PC-9 (cell line): ENCODE measurements around the gene OR8G1. TPM values are rescaled to one million over a fixed set of nuclear protein-coding genes. Genes with fewer than 3 reads are reported as not detected.

Experiments
- Bru-seq: library from RNA; stranded (reverse); fragments of 400-500 nt; gene quantifications from one replicate; lab custom pipeline; 2021; lab: Mats Ljungman, UMichigan
- BruChase-seq, 2 experiments: library from RNA; stranded (reverse); fragments of 400-500 nt; gene quantifications; one replicate each; lab custom pipeline; 2021; lab: Mats Ljungman, UMichigan
- BruUV-seq: library from RNA; stranded (reverse); fragments of 400-500 nt; replicated peaks from 2 replicates; lab custom pipeline; 2021; lab: Mats Ljungman, UMichigan
- CTCF ChIA-PET: fragments of 300-600 bp; sonication (Branson Sonifier 250); formaldehyde crosslinking; loops from one replicate; lab custom pipeline; 2022; ENCODE audit warnings: antibody characterized with exemption; lab: Charles Lee
- POLR2A ChIA-PET: fragments of 300-600 bp; sonication (Branson Sonifier 250); formaldehyde crosslinking; loops from one replicate; lab custom pipeline; 2022; ENCODE audit warnings: antibody characterized with exemption; ENCODE audit not compliant: unreplicated experiment; lab: Charles Lee
- DNase-seq, 2 experiments: peaks; one replicate each; pipeline versions ENCODE4 v3.0.0 to v3.0.0-alpha.2; 2015 to 2022; ENCODE audit warnings: mixed read lengths in 1 of 2
- H2AFZ ChIP-seq: fragments of 200-600 bp; sonication (generic); 2 replicates; pipeline ENCODE4 v1.8.1; 2017; ENCODE audit warnings: antibody characterized with exemption
- H3F3A ChIP-seq: fragments of 200-600 bp; sonication (generic); 2 replicates; pipeline ENCODE4 v1.8.1; 2017; ENCODE audit warnings: antibody characterized with exemption, mild to moderate bottlenecking, low read depth; ENCODE audit not compliant: insufficient read depth
- H3K27ac ChIP-seq: fragments of 200-600 bp; sonication (generic); 2 replicates; pipeline ENCODE4 v1.6.1; 2016; ENCODE audit warnings: mixed run types
- H3K27me3 ChIP-seq: fragments of 200-600 bp; sonication (generic); 2 replicates; pipeline ENCODE4 v1.6.1; 2016; ENCODE audit warnings: low read depth, mixed run types; ENCODE audit not compliant: insufficient read depth
- H3K36me3 ChIP-seq: fragments of 200-600 bp; sonication (generic); 2 replicates; pipeline ENCODE4 v1.6.1; 2016; ENCODE audit warnings: low read depth, mixed run types
- H3K4me1 ChIP-seq: fragments of 200-600 bp; sonication (generic); replicated peaks from 2 replicates; pipeline ENCODE4 v1.6.1; 2016; ENCODE audit warnings: mixed run types; ENCODE audit not compliant: insufficient read depth
- H3K4me2 ChIP-seq: fragments of 200-600 bp; sonication (generic); 2 replicates; pipeline ENCODE4 v1.6.1; 2017; ENCODE audit warnings: mixed run types
- H3K4me3 ChIP-seq: fragments of 200-600 bp; sonication (generic); 2 replicates; pipeline ENCODE4 v1.6.1; 2016; ENCODE audit warnings: mixed run types
- H3K79me2 ChIP-seq: fragments of 200-600 bp; sonication (generic); 2 replicates; pipeline ENCODE4 v1.6.1; 2017; ENCODE audit warnings: low read depth, mixed run types
- H3K9me2 ChIP-seq: fragments of 200-600 bp; sonication (generic); 2 replicates; pipeline ENCODE4 v1.8.1; 2017; ENCODE audit warnings: mild to moderate bottlenecking; ENCODE audit not compliant: insufficient read depth
- H3K9me3 ChIP-seq: fragments of 200-600 bp; sonication (generic); 2 replicates; pipeline ENCODE4 v1.8.1; 2016; ENCODE audit warnings: low read depth; ENCODE audit not compliant: insufficient read depth
- H4K20me1 ChIP-seq: fragments of 200-600 bp; sonication (generic); 2 replicates; pipeline ENCODE4 v1.8.1; 2017; ENCODE audit not compliant: insufficient read depth
- CTCF ChIP-seq: fragments of 200-600 bp; sonication (generic); conservative IDR thresholded peaks from 2 replicates; pipeline ENCODE4 v1.6.1; 2017; ENCODE audit warnings: mixed run types, antibody characterized with exemption, mild to moderate bottlenecking, moderate library complexity
- EZH2 ChIP-seq: fragments of 200-600 bp; sonication (generic); IDR thresholded peaks from 2 replicates; pipeline ENCODE4 v1.8.0; 2017; ENCODE audit warnings: antibody characterized with exemption, low read depth
- intact Hi-C: fragments of 100-400 bp; cut with micrococcal nuclease; formaldehyde crosslinking; loops from one replicate; pipeline ENCODE4 v1.10.0; 2022; ENCODE audit not compliant: unreplicated experiment
- long read RNA-seq: library from polyadenylated mRNA; stranded (forward); transcript quantifications from one replicate; pipeline ENCODE4 v2.0.0, GENCODE V29; 2022
- total RNA-seq: library from RNA; stranded (reverse); gene quantifications from 2 replicates; pipeline ENCODE4 v1.2.3, GENCODE V29; 2021

OR8G1 gene
- total RNA-seq (not detected in 2 replicates), Bru-seq, nascent RNA (not detected), BruChase-seq, experiment 1, labeled RNA remaining after a 2-hour chase (not detected), BruChase-seq, experiment 2, labeled RNA remaining after a 6-hour chase (not detected)
- long read RNA-seq: 0 reads

DNA sequence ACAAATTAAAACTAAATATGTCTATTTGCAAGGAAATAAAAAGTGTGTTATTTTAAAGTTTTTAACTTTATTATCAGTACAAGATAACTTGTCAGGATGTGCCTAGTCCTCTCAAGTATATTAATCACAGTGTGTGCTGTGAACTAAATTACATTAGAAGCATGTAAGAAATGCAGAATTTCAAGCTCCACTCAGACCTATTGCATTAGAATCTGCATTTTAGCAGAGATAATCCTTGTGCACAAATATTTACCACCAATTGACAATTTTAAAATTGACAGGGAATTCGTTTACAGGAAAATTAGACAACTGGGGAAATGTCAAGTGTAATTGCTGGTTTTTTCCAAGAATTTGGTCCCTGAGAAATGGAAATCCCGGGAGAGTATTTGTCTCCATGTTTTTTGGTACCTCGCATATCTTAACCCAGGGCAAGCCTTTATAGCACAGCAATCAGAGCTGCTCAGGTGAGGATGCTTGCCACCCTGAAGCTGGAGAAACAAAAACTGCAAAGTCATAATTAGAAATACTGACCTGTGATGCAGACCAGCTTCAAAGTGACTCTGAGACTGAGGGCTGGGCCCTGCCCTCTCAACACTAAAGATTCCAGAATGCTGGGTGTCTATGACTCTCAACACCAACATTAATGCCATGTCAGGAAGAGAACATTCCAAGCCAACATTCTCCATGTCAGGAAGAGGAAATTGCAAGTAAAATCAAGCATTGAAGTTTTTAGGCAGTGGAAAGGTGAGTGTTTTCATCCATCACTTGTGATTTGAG, at the start of gene OR8G1:
TSS of gene OR8G1 (plus strand) at position 475 of the 777 bp plus-strand sequence. CDS start 8,581 bp downstream, outside the sequence.
- H3K4me3 ChIP-seq: no peak within 1 kb of the TSS
- H3K9me2 ChIP-seq: no peaks in the 10 kb centered on the region
- no peaks in the 10 kb centered on the region for H4K20me1 ChIP-seq
- ChIA-PET POLR2A (no interaction called here), CTCF (no interaction called here)
- H3K79me2 ChIP-seq: no peaks in the 10 kb centered on the region
- no peaks in the 10 kb centered on the region for H3F3A ChIP-seq
- H3K27ac ChIP-seq: no peak within 1 kb of the TSS
- H3K36me3 ChIP-seq: no peaks in the 10 kb centered on the region
- H3K4me2 ChIP-seq: no peak within 1 kb of the TSS
- no peak within 1 kb of the TSS for H2AFZ ChIP-seq
- no peaks in the 10 kb centered on the region for H3K9me3 ChIP-seq
- intact Hi-C loops: no loop called here
- BruUV-seq: no TSS peak
- H3K4me1 ChIP-seq: no peaks in the 10 kb centered on the region
- TF ChIP-seq EZH2 (no peak), CTCF (no peak)
- no peaks in the 10 kb centered on the region for H3K27me3 ChIP-seq
- no peak for DNase-seq

DNA sequence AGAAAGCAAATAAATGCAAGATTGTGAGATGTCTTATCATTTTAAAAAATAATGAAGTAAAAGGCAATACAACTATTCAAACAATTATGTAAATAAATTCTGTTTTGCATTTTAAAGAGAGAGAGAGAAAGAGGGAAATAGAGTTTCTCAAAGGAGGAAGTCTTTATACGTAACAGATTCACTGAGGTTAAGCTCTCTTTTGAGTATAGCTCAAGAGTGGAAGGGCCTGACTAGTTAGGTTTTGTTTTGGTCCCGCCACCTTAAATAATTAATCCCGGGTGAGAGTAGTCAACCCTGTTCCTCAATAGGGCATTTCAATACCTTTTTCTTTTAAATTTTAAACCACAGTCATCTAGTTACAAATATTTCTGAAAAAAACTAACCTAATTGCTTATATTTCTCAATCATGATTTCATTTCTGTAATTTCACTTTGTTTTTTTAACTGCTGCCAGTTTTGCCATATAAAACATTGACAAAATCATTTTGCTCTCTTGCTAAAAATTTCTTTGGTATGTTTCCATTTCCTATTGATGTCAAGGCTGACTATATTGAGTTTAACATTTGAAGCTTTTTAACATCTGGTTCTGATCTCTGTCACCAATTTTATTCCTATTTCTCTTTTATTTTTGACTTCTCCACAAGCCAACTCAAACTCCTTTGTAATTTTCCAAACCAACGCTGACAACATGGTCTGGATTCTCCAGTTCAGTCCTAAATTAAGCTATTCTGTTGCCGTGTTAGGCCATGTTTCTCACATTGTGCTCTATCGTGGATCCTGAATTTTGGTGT, 47.5 kb upstream of the OR8G1 start:
- no TSS peak for BruUV-seq
- H3K4me3 ChIP-seq: no peak overlapping the region
- no peaks in the 10 kb centered on the region for H3K27me3 ChIP-seq
- H3K27ac ChIP-seq: no peak overlapping the region
- CTCF ChIA-PET: no interaction called here
- H2AFZ ChIP-seq: no peak overlapping the region
- no peak for DNase-seq
- POLR2A ChIA-PET: no interaction called here
- H3K9me3 ChIP-seq: no peaks in the 10 kb centered on the region
- no peaks in the 10 kb centered on the region for H3K79me2 ChIP-seq
- no peaks in the 10 kb centered on the region for H3F3A ChIP-seq
- no peaks in the 10 kb centered on the region for H3K9me2 ChIP-seq
- no peaks in the 10 kb centered on the region for H4K20me1 ChIP-seq
- H3K4me2 ChIP-seq: no peak overlapping the region
- TF ChIP-seq CTCF: no peak
- no peak for TF ChIP-seq EZH2
- no peaks in the 10 kb centered on the region for H3K36me3 ChIP-seq
- intact Hi-C loops: no loop called here
- H3K4me1 ChIP-seq: no peaks in the 10 kb centered on the region

DNA sequence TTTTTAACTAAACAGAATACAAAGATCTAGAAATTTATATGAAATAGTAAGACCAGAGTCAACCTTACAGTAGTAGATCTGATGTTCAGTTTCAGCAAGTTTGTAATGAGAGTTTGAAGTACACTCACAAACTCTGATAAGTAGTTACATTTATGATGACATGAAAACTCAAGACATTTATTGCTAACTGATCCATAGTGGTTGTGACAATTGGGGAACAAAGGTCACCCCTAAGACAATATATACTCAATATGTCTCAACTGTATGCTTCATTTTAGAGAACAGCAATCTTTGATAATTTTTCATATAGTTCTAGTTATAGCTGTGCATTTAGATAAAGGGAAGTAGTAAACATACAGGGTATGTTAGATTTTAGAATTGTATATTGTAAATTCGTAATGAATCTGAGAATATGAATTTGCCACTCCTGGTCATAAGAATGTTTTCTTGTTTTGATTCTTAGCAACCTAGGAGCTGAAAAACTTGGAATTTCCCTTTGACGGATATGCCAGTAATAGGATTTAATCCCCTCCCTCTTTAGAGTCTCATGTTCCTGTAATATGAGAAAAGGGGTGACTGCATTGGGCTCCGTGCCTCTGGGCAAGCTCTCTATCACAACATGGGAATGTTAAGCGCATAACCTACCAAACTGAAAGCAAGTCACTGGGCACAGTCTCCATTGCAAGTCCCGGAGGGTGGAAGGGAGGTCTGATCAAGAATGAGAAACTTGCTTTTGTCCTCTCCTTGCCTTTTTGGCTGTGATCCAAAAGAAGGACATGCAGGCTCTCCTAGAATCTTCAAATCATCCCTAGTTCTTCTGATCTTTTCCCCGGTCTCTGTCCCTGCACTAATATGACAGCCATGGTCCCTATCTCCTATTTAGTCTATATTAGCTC, 46.4 kb upstream of the OR8G1 start:
- H3K4me1 ChIP-seq: no peaks in the 10 kb centered on the region
- no peaks in the 10 kb centered on the region for H3K9me3 ChIP-seq
- intact Hi-C loops: loop anchor here (1.0 kb wide), 1 partner anchor 123 kb away; no protein-coding TSS in a partner anchor
- no peak for TF ChIP-seq CTCF
- no peak for TF ChIP-seq EZH2
- BruUV-seq: no TSS peak
- DNase-seq: no peak
- ChIA-PET POLR2A (no interaction called here), CTCF (interaction anchor here (0.6 to 1.3 kb wide), 2 partner anchors 123 to 1435 kb away, joined by 3 to 4 read pairs; no protein-coding TSS in a partner anchor)
- no peaks in the 10 kb centered on the region for H3K27me3 ChIP-seq
- no peaks in the 10 kb centered on the region for H3K9me2 ChIP-seq
- H3K4me3 ChIP-seq: no peak overlapping the region
- H2AFZ ChIP-seq: no peak overlapping the region
- H3K79me2 ChIP-seq: no peaks in the 10 kb centered on the region
- H3K36me3 ChIP-seq: no peaks in the 10 kb centered on the region
- no peaks in the 10 kb centered on the region for H3F3A ChIP-seq
- no peak overlapping the region for H3K4me2 ChIP-seq
- no peaks in the 10 kb centered on the region for H4K20me1 ChIP-seq
- H3K27ac ChIP-seq: no peak overlapping the region
